ENCODE results near the gene MAP3K1. TPM values are rescaled to one million over a fixed set of nuclear protein-coding genes. Genes with fewer than 3 reads are reported as not detected.

MAP3K1 gene
- total RNA-seq, 1 experiment from 2014 or later: 7.9 TPM

DNA sequence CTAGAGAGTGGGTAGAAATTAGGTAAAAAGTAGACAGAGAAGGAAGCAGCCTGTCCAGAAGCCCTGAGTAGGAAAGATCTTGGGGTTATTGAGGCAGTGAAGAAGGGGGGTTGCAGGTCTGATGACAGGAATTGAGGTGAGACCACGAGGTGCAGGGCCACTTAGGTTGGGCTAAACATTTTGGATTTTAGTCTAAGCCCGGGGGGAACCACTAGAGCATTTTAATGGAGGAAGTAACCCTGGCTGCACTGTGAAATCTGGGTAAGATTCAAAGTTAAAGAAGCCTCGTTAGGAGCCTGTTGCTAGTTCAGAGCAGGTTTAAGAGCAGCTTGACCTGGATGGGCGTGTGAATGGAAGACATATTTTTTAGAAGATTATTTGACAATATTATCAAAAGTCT, 38.3 kb downstream of the MAP3K1 start:
- Mint-ChIP-seq H3K4me3 (ENCODE audit: unreplicated experiment) (no peak overlapping the region), H3K27me3 (ENCODE audit: insufficient read depth, unreplicated experiment) (no peaks in the 10 kb centered on the region), H3K4me1 (ENCODE audit: insufficient read depth, unreplicated experiment) (peaks cover 28% of the 10 kb centered on the region), H3K27ac (ENCODE audit: low read depth, unreplicated experiment) (no peak overlapping the region), H3K9me3 (ENCODE audit: unreplicated experiment) (no peaks in the 10 kb centered on the region), H3K36me3 (ENCODE audit: insufficient read depth, unreplicated experiment) (no peaks in the 10 kb centered on the region)
- BruUV-seq (replicated peaks): no TSS peak
- TF ChIP-seq, protein P1, sequence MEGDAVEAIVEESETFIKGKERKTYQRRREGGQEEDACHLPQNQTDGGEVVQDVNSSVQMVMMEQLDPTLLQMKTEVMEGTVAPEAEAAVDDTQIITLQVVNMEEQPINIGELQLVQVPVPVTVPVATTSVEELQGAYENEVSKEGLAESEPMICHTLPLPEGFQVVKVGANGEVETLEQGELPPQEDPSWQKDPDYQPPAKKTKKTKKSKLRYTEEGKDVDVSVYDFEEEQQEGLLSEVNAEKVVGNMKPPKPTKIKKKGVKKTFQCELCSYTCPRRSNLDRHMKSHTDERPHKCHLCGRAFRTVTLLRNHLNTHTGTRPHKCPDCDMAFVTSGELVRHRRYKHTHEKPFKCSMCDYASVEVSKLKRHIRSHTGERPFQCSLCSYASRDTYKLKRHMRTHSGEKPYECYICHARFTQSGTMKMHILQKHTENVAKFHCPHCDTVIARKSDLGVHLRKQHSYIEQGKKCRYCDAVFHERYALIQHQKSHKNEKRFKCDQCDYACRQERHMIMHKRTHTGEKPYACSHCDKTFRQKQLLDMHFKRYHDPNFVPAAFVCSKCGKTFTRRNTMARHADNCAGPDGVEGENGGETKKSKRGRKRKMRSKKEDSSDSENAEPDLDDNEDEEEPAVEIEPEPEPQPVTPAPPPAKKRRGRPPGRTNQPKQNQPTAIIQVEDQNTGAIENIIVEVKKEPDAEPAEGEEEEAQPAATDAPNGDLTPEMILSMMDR (IDR thresholded peaks at IDR 0.05; ENCODE audit: unreplicated experiment): no peak
- DNase-seq (ENCODE audit: unreplicated experiment): no peak
- intact Hi-C loops (cut with micrococcal nuclease): no loop called here
- ChIA-PET POLR2A (no interaction called here), CTCF (interaction anchor here (0.6 to 1.0 kb wide), 2 partner anchors 460 to 590 kb away, joined by 3 to 4 read pairs; no protein-coding TSS in a partner anchor)

DNA sequence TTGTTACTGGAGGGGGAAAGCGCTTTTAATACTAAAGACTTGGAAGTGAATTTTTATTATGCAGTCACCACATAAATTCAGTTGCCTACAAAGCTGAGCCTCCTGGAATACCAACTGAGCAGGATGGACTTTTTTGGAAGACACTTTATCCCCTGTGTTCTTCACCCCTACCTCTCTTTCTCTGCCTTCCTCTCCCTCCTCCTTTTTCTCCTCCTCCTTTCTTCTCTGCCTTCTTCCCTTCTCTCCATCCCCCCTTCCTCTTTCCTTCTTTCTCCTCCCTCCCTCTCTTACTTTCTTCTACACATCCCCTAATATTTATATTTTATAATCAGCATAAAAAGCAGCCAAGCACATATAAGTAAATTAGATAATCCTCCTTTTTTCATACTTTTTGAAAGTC, 39.6 kb downstream of the MAP3K1 start:
- POLR2A ChIA-PET: interaction anchor here (0.5 kb wide), 1 partner anchor 328 kb away, joined by 4 read pairs; no protein-coding TSS in a partner anchor
- no TSS peak for BruUV-seq (replicated peaks)
- Mint-ChIP-seq H3K36me3 (ENCODE audit: insufficient read depth, unreplicated experiment) (peaks cover under 1% of the 10 kb centered on the region), H3K27me3 (ENCODE audit: insufficient read depth, unreplicated experiment) (no peaks in the 10 kb centered on the region), H3K4me3 (ENCODE audit: unreplicated experiment) (no peak overlapping the region), H3K9me3 (ENCODE audit: unreplicated experiment) (no peaks in the 10 kb centered on the region), H3K4me1 (ENCODE audit: insufficient read depth, unreplicated experiment) (peaks cover 28% of the 10 kb centered on the region), H3K27ac (ENCODE audit: low read depth, unreplicated experiment) (no peak overlapping the region)
- no peak for DNase-seq (ENCODE audit: unreplicated experiment)
- TF ChIP-seq, protein P1 (IDR thresholded peaks at IDR 0.05; ENCODE audit: unreplicated experiment): no peak
- intact Hi-C loops (cut with micrococcal nuclease): no loop called here
- CTCF ChIA-PET: interaction anchor here (0.9 to 1.8 kb wide), 3 partner anchors 13 to 591 kb away, joined by 3 to 7 read pairs (median 4); no protein-coding TSS in a partner anchor

GRCh38 chr5:56856541-56857178, 41.3 kb downstream of the MAP3K1 start:
- no peak overlapping the region for H3K4me3 Mint-ChIP-seq (ENCODE audit: unreplicated experiment)
- no peak overlapping the region for H3K27ac Mint-ChIP-seq (ENCODE audit: low read depth, unreplicated experiment)
- CTCF ChIA-PET: no interaction called here
- peaks cover 23% of the 10 kb centered on the region for H3K4me1 Mint-ChIP-seq (ENCODE audit: insufficient read depth, unreplicated experiment)
- no TSS peak for BruUV-seq (replicated peaks)
- H3K9me3 Mint-ChIP-seq (ENCODE audit: unreplicated experiment): no peaks in the 10 kb centered on the region
- TF ChIP-seq, protein P1 (IDR thresholded peaks at IDR 0.05; ENCODE audit: unreplicated experiment): no peak
- peaks cover 17% of the 10 kb centered on the region for H3K36me3 Mint-ChIP-seq (ENCODE audit: insufficient read depth, unreplicated experiment)
- POLR2A ChIA-PET: interaction anchor here (1.0 kb wide), 1 partner anchor 8 kb away, joined by 3 read pairs; no protein-coding TSS in a partner anchor
- no peaks in the 10 kb centered on the region for H3K27me3 Mint-ChIP-seq (ENCODE audit: insufficient read depth, unreplicated experiment)
- intact Hi-C loops (cut with micrococcal nuclease): no loop called here
- no peak for DNase-seq (ENCODE audit: unreplicated experiment)

DNA sequence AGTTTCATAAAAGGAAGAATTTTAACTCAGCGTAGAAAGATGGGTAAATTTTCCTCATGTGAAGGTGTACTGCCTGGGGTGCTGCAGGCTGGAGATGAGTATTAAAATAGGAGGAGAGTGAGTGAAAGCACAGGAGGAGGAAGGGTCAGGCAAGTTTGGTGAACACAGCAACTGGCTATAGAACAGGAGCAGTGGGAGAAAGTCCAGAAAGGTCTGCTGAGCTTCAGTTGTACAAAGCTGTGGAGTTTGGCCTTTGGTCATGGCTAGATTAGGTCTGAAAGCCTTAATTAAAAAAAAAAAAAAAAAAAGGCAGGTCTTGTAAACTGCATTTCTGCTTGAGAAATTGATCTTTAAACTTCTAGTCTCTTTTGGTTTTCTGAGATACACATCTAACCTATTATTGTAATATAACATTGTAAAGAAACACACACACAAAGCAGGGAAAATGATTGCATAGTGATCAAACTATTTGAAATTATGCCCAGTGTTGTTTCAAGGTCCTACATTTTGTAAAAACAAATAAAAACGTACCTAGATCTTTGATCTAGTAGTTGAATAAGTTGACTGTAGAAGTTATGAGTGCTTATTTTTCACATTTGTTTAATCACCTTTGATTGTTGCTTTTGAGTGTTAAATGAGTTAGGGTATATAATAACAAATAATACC, 43.6 kb downstream of the MAP3K1 start:
- intact Hi-C loops (cut with micrococcal nuclease): no loop called here
- Mint-ChIP-seq H3K4me3 (ENCODE audit: unreplicated experiment) (no peak overlapping the region), H3K27me3 (ENCODE audit: insufficient read depth, unreplicated experiment) (no peaks in the 10 kb centered on the region), H3K27ac (ENCODE audit: low read depth, unreplicated experiment) (no peak overlapping the region), H3K36me3 (ENCODE audit: insufficient read depth, unreplicated experiment) (peaks cover 18% of the 10 kb centered on the region), H3K4me1 (ENCODE audit: insufficient read depth, unreplicated experiment) (peaks cover 10% of the 10 kb centered on the region), H3K9me3 (ENCODE audit: unreplicated experiment) (no peaks in the 10 kb centered on the region)
- CTCF ChIA-PET: interaction anchor here (1.0 to 2.3 kb wide), 2 partner anchors 589 to 596 kb away, joined by 4 to 17 read pairs; no protein-coding TSS in a partner anchor
- DNase-seq (ENCODE audit: unreplicated experiment): no peak
- POLR2A ChIA-PET: interaction anchor here (0.8 kb wide), 1 partner anchor 765 kb away, joined by 4 read pairs; no protein-coding TSS in a partner anchor
- TF ChIP-seq, protein P1 (IDR thresholded peaks at IDR 0.05; ENCODE audit: unreplicated experiment): no peak
- no TSS peak for BruUV-seq (replicated peaks)
